Measurements from ENCODE around the gene RTN4RL1. TPM values are rescaled to one million over a fixed set of nuclear protein-coding genes. Genes with fewer than 3 reads are reported as not detected.

Gene RTN4RL1
- total RNA-seq, 1 donor from 2014 or later = 0.77 TPM

DNA sequence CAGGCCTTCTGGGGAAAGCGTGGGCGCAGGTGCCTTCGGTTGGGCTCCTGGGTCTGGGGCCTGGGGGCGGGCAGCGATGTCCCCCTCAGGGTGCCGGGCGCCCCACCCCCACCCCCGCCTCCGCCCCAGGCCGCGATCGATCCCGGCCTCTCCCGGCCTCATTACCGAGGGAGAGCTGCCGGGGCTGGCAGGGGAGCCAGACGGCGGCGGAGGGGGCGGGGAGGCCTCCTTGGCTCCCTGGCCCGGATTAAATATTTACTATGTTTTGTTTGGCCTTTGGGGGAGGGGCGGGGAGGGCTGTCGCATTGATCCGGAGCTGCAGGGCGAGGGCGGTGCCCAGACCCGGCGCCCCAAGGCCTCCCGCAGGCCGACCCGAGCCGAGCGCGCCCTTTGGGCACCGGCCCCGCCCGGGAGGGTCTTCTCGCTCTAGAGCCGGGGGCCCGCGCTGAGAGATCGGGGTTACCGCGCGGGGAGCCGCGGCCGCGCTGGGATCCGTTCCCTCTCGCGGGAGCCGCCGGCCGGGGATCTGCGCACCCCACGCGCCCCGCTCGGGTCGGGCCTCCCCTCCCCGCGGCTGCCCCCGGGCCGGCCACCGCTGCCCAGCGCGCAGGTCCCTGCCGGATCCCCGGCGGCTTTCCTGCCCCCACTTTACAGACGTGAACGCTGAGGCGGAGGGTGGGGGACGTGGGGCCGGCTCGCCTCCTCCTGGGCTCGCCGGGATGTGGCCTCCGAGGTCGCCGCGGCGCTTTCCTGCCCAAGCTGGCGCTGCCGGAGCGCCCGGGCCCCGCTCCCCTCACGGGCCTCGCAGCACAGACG lies 27.0 kb downstream of the RTN4RL1 start:
- H3K4me3 ChIP-seq (ENCODE audit: insufficient read depth, low read depth, low read length) = peak overlapping the region; percentile 23
- H3K9ac ChIP-seq (ENCODE audit: low read length) = no peak overlapping the region
- no peaks in the 10 kb centered on the region for H3K36me3 ChIP-seq (ENCODE audit: insufficient read depth, low read length)
- TF ChIP-seq CTCF (IDR thresholded peaks at IDR 0.05; ENCODE audit: insufficient read depth, low read depth, low read length) = no peak
- TF ChIP-seq EZH2 (IDR thresholded peaks at IDR 0.05; ENCODE audit: insufficient read depth, low read length) = peak; percentile 31
- H3K4me2 ChIP-seq (ENCODE audit: low read length) = peak overlapping the region; percentile 75
- Mint-ChIP-seq H3K27me3 (ENCODE audit: low read depth, unreplicated experiment) (peaks cover 16% of the 10 kb centered on the region), H3K4me3 (ENCODE audit: unreplicated experiment) (no peak overlapping the region), H3K36me3 (ENCODE audit: low read depth, unreplicated experiment) (no peaks in the 10 kb centered on the region), H3K4me1 (ENCODE audit: low read depth, unreplicated experiment) (peaks cover 15% of the 10 kb centered on the region), H3K27ac (ENCODE audit: unreplicated experiment) (no peak overlapping the region), H3K9me3 (ENCODE audit: unreplicated experiment) (peaks cover 5% of the 10 kb centered on the region)
- DNase-seq (ENCODE audit: low read depth) (no peak), FAIRE-seq (no peak)
- no peaks in the 10 kb centered on the region for H3K27me3 ChIP-seq (ENCODE audit: insufficient read depth, low read length)
- H3K4me1 ChIP-seq (ENCODE audit: insufficient read depth, low read length) = peaks cover 9% of the 10 kb centered on the region
- no peaks in the 10 kb centered on the region for H3K9me3 ChIP-seq (ENCODE audit: insufficient read depth, low read depth, low read length)
- no peaks in the 10 kb centered on the region for H4K20me1 ChIP-seq (ENCODE audit: insufficient read depth, low read length)
- H2AFZ ChIP-seq (ENCODE audit: low read depth, low read length) = peak overlapping the region; percentile 63
- no peaks in the 10 kb centered on the region for H3K79me2 ChIP-seq (ENCODE audit: insufficient read depth, low read length)
- no peak overlapping the region for H3K27ac ChIP-seq (ENCODE audit: low read depth, low read length)

DNA sequence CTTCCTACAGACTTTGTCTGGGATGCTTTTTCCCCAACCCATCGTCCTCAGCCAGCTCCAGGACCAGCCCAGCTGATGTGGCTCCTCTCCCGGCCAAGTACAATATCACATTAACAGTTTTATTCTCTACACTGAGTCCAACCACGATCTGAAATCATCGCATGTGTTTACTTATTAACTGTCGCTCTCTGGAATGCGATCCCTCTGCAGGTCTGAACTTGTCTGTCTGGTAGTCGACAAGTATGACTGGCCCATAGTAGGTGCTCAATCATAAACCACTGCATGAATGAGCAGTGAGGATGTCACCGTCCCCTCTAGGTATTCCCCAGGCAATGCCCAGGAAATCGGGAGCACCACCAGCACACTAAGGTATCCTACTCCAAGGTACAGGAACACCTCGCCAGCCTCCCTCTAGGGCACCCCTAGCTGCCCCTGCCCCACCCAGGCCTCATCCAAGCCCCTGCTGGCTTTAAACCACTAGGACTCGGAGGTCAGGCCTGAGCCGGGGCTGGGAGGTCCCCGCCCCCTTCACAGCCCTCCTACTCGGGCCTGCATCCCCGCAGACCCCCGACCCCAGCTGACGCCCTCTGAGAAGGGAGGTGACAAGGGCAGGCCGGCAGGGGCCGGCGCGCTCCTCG lies 27.7 kb downstream of the RTN4RL1 start:
- Histone ChIP-seq H4K20me1 (ENCODE audit: insufficient read depth, low read length) (no peaks in the 10 kb centered on the region), H3K9me3 (ENCODE audit: insufficient read depth, low read depth, low read length) (no peaks in the 10 kb centered on the region), H3K27me3 (ENCODE audit: insufficient read depth, low read length) (no peaks in the 10 kb centered on the region), H3K27ac (ENCODE audit: low read depth, low read length) (no peak overlapping the region), H2AFZ (ENCODE audit: low read depth, low read length) (peak overlapping the region; percentile 37), H3K4me3 (ENCODE audit: insufficient read depth, low read depth, low read length) (no peak overlapping the region), H3K9ac (ENCODE audit: low read length) (no peak overlapping the region), H3K4me2 (ENCODE audit: low read length) (no peak overlapping the region), H3K4me1 (ENCODE audit: insufficient read depth, low read length) (peaks cover 9% of the 10 kb centered on the region), H3K36me3 (ENCODE audit: insufficient read depth, low read length) (no peaks in the 10 kb centered on the region), H3K79me2 (ENCODE audit: insufficient read depth, low read length) (no peaks in the 10 kb centered on the region)
- peak overlapping the region; percentile 82 for H3K27ac Mint-ChIP-seq (ENCODE audit: unreplicated experiment)
- no peak for FAIRE-seq
- peaks cover 15% of the 10 kb centered on the region for H3K4me1 Mint-ChIP-seq (ENCODE audit: low read depth, unreplicated experiment)
- no peak for DNase-seq (ENCODE audit: low read depth)
- no peaks in the 10 kb centered on the region for H3K36me3 Mint-ChIP-seq (ENCODE audit: low read depth, unreplicated experiment)
- H3K4me3 Mint-ChIP-seq (ENCODE audit: unreplicated experiment) = peak overlapping the region; percentile 41
- TF ChIP-seq EZH2 (IDR thresholded peaks at IDR 0.05; ENCODE audit: insufficient read depth, low read length) = no peak
- TF ChIP-seq CTCF (IDR thresholded peaks at IDR 0.05; ENCODE audit: insufficient read depth, low read depth, low read length) = no peak
- peaks cover 19% of the 10 kb centered on the region for H3K27me3 Mint-ChIP-seq (ENCODE audit: low read depth, unreplicated experiment)
- H3K9me3 Mint-ChIP-seq (ENCODE audit: unreplicated experiment) = peaks cover 5% of the 10 kb centered on the region

Data from astrocyte (in vitro differentiated cells and primary cell).